Measurements from ENCODE around the gene PPCS. TPM values are rescaled to one million over a fixed set of nuclear protein-coding genes. Genes with fewer than 3 reads are reported as not detected.

PPCS gene
- total RNA-seq, 1 donor from 2014 or later, result 32.6 TPM

DNA sequence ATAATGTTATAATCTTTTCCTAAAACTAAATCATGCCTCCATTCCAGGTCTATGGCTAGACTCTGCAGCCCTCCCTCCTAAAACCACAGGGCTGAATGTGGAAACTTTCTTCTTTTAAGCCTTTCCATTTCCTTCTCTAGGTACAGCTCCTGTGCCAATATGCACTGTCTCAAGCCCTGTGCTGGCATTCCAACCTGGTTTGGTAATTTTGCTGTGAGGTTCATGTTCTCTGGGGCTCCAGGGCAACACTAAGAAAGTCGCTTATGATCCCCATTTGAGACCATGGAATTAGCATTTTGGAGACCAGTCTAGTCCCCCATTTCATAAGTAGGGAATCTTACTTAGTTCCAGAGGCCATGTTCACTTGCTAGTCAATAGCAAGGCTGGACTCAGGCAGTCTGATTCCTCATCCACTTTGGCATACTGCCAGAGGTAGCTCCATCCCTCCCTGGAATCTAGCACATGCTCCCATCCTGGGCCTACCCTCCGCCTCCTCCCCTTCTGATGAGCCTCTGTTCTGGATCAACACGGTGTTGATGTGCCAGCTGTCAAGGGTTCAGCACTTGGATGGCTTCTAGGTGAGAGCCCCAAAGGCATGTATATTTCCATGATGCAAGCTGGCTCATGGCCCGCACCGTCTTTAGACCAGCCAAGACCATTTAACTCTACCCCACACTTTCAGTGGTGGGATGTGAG lies 37.1 kb upstream of the PPCS start:
- Mint-ChIP-seq H3K36me3 (ENCODE audit: low read depth) (no peaks in the 10 kb centered on the region), H3K4me3 (no peak overlapping the region), H3K4me1 (peaks cover 6% of the 10 kb centered on the region), H3K27me3 (ENCODE audit: low read depth) (no peaks in the 10 kb centered on the region), H3K9me3 (no peaks in the 10 kb centered on the region), H3K27ac (ENCODE audit: unreplicated experiment) (no peak overlapping the region)
- DNase-seq (ENCODE audit: low read depth, low spot score), result no peak
- TF ChIP-seq, protein P1, sequence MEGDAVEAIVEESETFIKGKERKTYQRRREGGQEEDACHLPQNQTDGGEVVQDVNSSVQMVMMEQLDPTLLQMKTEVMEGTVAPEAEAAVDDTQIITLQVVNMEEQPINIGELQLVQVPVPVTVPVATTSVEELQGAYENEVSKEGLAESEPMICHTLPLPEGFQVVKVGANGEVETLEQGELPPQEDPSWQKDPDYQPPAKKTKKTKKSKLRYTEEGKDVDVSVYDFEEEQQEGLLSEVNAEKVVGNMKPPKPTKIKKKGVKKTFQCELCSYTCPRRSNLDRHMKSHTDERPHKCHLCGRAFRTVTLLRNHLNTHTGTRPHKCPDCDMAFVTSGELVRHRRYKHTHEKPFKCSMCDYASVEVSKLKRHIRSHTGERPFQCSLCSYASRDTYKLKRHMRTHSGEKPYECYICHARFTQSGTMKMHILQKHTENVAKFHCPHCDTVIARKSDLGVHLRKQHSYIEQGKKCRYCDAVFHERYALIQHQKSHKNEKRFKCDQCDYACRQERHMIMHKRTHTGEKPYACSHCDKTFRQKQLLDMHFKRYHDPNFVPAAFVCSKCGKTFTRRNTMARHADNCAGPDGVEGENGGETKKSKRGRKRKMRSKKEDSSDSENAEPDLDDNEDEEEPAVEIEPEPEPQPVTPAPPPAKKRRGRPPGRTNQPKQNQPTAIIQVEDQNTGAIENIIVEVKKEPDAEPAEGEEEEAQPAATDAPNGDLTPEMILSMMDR (conservative IDR thresholded peaks at IDR 0.05), result no peak

DNA sequence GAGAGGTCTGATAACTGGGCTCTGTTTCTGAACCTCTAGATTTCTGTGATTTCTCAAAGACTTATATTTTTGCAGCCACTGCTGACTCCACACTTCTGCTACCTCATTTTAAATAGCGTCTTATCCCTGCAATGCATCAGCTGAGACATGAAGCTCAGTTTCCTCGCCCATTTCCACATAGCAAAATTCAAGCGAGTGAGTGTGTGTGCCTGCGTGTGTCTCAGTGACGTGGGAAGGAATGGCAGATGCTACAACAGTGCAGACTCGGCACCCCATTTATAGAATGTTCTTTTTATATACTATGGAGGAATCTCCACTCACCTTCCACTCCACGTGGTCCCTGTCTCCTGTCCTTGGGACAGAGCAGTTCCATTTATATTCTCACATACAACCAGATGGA lies 36.2 kb upstream of the PPCS start:
- H3K4me3 Mint-ChIP-seq, result no peak overlapping the region
- H3K9me3 Mint-ChIP-seq, result no peaks in the 10 kb centered on the region
- no peaks in the 10 kb centered on the region for H3K27me3 Mint-ChIP-seq (ENCODE audit: low read depth)
- no peak for DNase-seq (ENCODE audit: low read depth, low spot score)
- no peaks in the 10 kb centered on the region for H3K36me3 Mint-ChIP-seq (ENCODE audit: low read depth)
- TF ChIP-seq, protein P1 (conservative IDR thresholded peaks at IDR 0.05), result no peak
- no peak overlapping the region for H3K27ac Mint-ChIP-seq (ENCODE audit: unreplicated experiment)
- H3K4me1 Mint-ChIP-seq, result peaks cover 6% of the 10 kb centered on the region

DNA sequence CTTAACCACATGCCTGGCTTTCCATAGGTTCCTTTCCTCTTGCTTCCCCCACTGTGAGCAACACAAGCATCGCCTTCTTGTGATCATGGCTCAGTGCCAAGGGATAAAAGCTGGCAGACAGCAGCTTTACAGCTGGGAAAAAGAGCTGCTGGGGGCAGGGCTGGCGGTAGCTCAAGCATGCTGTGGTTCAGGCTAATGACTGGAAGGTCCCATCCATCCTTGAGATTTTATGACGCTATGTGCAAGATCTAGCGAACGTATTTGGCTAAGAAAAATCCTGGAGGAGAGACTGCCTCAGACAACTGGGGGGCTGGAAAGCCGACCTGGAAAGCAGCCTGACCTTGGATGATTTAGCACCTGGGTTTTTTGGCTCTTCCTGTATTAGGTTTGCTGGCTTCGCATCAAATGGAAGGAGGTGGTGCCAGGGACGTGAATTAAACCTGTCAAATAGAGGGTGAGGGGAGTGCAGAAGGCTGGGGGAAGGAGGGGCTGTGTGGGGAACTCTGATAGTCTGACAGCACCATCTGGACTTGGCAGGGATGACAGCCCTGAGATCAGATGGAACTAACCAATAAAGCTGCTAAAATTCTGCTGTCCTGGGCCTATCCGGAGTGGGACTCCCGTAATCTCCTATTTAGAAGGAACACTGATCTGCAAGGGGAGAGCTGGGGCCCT lies 35.3 kb upstream of the PPCS start:
- Mint-ChIP-seq H3K27me3 (ENCODE audit: low read depth) (no peaks in the 10 kb centered on the region), H3K4me1 (peaks cover 6% of the 10 kb centered on the region), H3K9me3 (no peaks in the 10 kb centered on the region), H3K4me3 (no peak overlapping the region), H3K27ac (ENCODE audit: unreplicated experiment) (no peak overlapping the region), H3K36me3 (ENCODE audit: low read depth) (no peaks in the 10 kb centered on the region)
- DNase-seq (ENCODE audit: low read depth, low spot score), result no peak
- TF ChIP-seq, protein P1 (conservative IDR thresholded peaks at IDR 0.05), result no peak

DNA sequence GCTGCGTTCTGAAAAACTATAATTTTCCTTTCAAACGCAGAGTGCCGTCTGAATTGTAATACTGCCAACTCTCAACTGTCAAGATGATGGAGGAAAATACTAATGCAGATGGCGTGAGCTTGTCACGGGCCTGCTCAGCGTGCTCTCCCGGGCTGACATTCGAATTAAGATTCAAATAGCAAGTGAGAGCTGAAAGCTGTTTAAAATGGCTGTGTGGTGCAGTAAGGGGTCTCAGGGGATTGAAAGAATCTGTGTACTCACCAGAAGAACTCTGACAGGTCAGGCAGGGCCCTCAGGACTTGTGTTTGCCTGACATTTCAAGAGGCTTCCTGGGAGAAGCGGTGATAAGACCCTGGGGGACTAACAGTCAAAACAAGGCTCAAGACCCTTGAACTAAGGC lies 33.6 kb upstream of the PPCS start:
- H3K9me3 Mint-ChIP-seq, result no peaks in the 10 kb centered on the region
- TF ChIP-seq, protein P1 (conservative IDR thresholded peaks at IDR 0.05), result no peak
- DNase-seq (ENCODE audit: low read depth, low spot score), result no peak

DNA sequence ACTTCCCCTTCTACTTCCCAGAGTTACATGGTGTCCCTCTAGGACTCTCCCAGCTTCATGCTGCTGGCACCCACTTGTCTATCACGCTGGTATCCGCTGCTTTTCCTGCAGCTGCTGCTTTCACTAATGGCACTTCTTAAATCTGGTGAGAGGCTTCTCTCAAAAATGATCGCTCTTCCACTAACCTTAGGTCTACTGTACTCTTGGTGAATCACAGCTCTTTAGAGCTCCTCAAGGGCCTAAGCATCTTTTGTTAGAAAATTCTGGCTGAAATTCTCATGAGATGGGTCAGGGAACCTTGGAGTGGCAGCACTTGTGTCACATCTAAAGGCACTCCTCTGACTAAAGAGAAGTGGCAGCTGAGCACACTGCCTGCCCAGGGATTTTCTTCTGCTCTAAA lies 32.7 kb upstream of the PPCS start:
- DNase-seq (ENCODE audit: low read depth, low spot score), result no peak
- TF ChIP-seq, protein P1 (conservative IDR thresholded peaks at IDR 0.05), result no peak
- Mint-ChIP-seq H3K4me1 (peaks cover 6% of the 10 kb centered on the region), H3K27me3 (ENCODE audit: low read depth) (no peaks in the 10 kb centered on the region), H3K36me3 (ENCODE audit: low read depth) (no peaks in the 10 kb centered on the region), H3K9me3 (no peaks in the 10 kb centered on the region), H3K27ac (ENCODE audit: unreplicated experiment) (no peak overlapping the region), H3K4me3 (no peak overlapping the region)

More for the DNA sequence above, 33.6 kb upstream of the PPCS start:
- no peak overlapping the region for H3K27ac Mint-ChIP-seq (ENCODE audit: unreplicated experiment)
- peaks cover 6% of the 10 kb centered on the region for H3K4me1 Mint-ChIP-seq
- H3K36me3 Mint-ChIP-seq (ENCODE audit: low read depth), result no peaks in the 10 kb centered on the region
- H3K4me3 Mint-ChIP-seq, result no peak overlapping the region
- H3K27me3 Mint-ChIP-seq (ENCODE audit: low read depth), result no peaks in the 10 kb centered on the region

Data from neural crest cell (in vitro differentiated cells).